GM18951 (cell line): ENCODE data around the gene SRRT.
"Not testable (repeated sequence)": the region's sequence is repeated elsewhere in the genome, so short reads cannot be mapped to it uniquely, and the experiment has no call there.

ENCODE experiments used
- POLR2A ChIP-seq: IDR thresholded peaks from 4 replicates; pipeline ENCODE4 v1.6.1; 2011; ENCODE audit warnings: mild to moderate bottlenecking; ENCODE audit not compliant: insufficient read length, insufficient read depth; ENCODE audit errors: extremely low read depth
- in situ Hi-C: fragments of 300-500 bp; cut with MboI; formaldehyde crosslinking; loops from one replicate; pipeline ENCODE4 v1.12.0; 2022; ENCODE audit warnings: low sequenced_read_pairs, mixed read lengths, inconsistent platforms; ENCODE audit not compliant: unreplicated experiment

The SRRT gene

GRCh38 chr7:100921039-100921438, 46.1 kb downstream of the SRRT start:
- in situ Hi-C loops, result no loop called here

GRCh38 chr7:100923616-100924015, 48.7 kb downstream of the SRRT start:
- in situ Hi-C loops, result not testable (repeated sequence)

More at GRCh38 chr7:100921039-100921438, 46.1 kb downstream of the SRRT start:
- no peak for TF ChIP-seq POLR2A

GRCh38 chr7:100929808-100930174, 54.9 kb downstream of the SRRT start:
- in situ Hi-C loops, result no loop called here
- TF ChIP-seq POLR2A, result no peak

GRCh38 chr7:100933734-100934133, 58.8 kb downstream of the SRRT start:
- TF ChIP-seq POLR2A, result no peak
- in situ Hi-C loops, result no loop called here

GRCh38 chr7:100935381-100935780, 60.5 kb downstream of the SRRT start:
- in situ Hi-C loops, result not testable (repeated sequence)

- in situ Hi-C loops, result not testable (repeated sequence)
Observed at GRCh38 chr7:100936167-100936566, 61.3 kb downstream of the SRRT start.
